ENCODE results near the gene IDH2. TPM values are rescaled to one million over a fixed set of nuclear protein-coding genes. Genes with fewer than 3 reads are reported as not detected.

Gene IDH2
- total RNA-seq, 3 donors from 2014 or later (not counting 1 experiment from before 2014, with no cell fraction given): 72.3 to 91.5 (median 81.0) TPM

GRCh38 chr15:90091156-90091931, 10.9 kb downstream of the IDH2 start:
- Mint-ChIP-seq H3K36me3 (no peaks in the 10 kb centered on the region), H3K27ac (peak overlapping the region in 1 of 2 donors; percentile 29), H3K9me3 (no peaks in the 10 kb centered on the region), H3K27me3 (ENCODE audit: low read depth in 2 of 2) (no peaks in the 10 kb centered on the region), H3K4me1 (peaks cover 32 to 45% of the 10 kb centered on the region in 2 donors), H3K4me3 (no peak overlapping the region)
- 95% methylated on average over 17 of the region's 17 CpGs for WGBS (ENCODE audit: insufficient coverage)
- Histone ChIP-seq H3K27ac (ENCODE audit: low read length) (no peak overlapping the region), H3K4me1 (ENCODE audit: control insufficient read depth, insufficient read depth, low read length) (peaks cover 31% of the 10 kb centered on the region), H3K9me3 (ENCODE audit: control insufficient read depth, insufficient read depth, low read length) (no peaks in the 10 kb centered on the region), H3K36me3 (ENCODE audit: control insufficient read depth, insufficient read depth, low read length) (peaks cover 43% of the 10 kb centered on the region), H3K27me3 (ENCODE audit: control insufficient read depth, insufficient read depth, low read length) (no peaks in the 10 kb centered on the region), H3K4me3 (ENCODE audit: low read length) (no peak overlapping the region)
- DNase-seq: no peak
- ATAC-seq: no peak
- TF ChIP-seq CTCF (IDR thresholded peaks at IDR 0.05): no peak
- intact Hi-C loops (cut with micrococcal nuclease): no loop called here

- Histone ChIP-seq H3K36me3 (ENCODE audit: control insufficient read depth, insufficient read depth, low read length) (peaks cover 52% of the 10 kb centered on the region), H3K4me1 (ENCODE audit: control insufficient read depth, insufficient read depth, low read length) (peaks cover 22% of the 10 kb centered on the region), H3K27ac (ENCODE audit: low read length) (no peak overlapping the region), H3K4me3 (ENCODE audit: low read length) (no peak overlapping the region), H3K9me3 (ENCODE audit: control insufficient read depth, insufficient read depth, low read length) (no peaks in the 10 kb centered on the region), H3K27me3 (ENCODE audit: control insufficient read depth, insufficient read depth, low read length) (no peaks in the 10 kb centered on the region)
- 93% methylated on average over 11 of the region's 11 CpGs for WGBS (ENCODE audit: insufficient coverage)
- no peak for TF ChIP-seq CTCF (IDR thresholded peaks at IDR 0.05)
- DNase-seq (no peak), ATAC-seq (no peak)
- intact Hi-C loops (cut with micrococcal nuclease): no loop called here
- Mint-ChIP-seq H3K27me3 (ENCODE audit: low read depth in 2 of 2) (no peaks in the 10 kb centered on the region), H3K9me3 (no peaks in the 10 kb centered on the region), H3K27ac (peak overlapping the region in 1 of 2 donors; percentile 29), H3K4me3 (no peak overlapping the region), H3K4me1 (peaks cover 22 to 36% of the 10 kb centered on the region in 2 donors), H3K36me3 (no peaks in the 10 kb centered on the region)
Observed at GRCh38 chr15:90090226-90090848, 11.9 kb downstream of the IDH2 start.

GRCh38 chr15:90087454-90088154, 14.7 kb downstream of the IDH2 start:
- no peaks in the 10 kb centered on the region for H3K9me3 ChIP-seq (ENCODE audit: control insufficient read depth, insufficient read depth, low read length)
- peak overlapping the region; percentile 14 to 65 for H3K27ac Mint-ChIP-seq
- no peaks in the 10 kb centered on the region for H3K27me3 ChIP-seq (ENCODE audit: control insufficient read depth, insufficient read depth, low read length)
- 93% methylated on average over 19 of the region's 20 CpGs for WGBS (ENCODE audit: insufficient coverage)
- peaks cover 5% of the 10 kb centered on the region for H3K4me1 ChIP-seq (ENCODE audit: control insufficient read depth, insufficient read depth, low read length)
- H3K36me3 Mint-ChIP-seq: no peaks in the 10 kb centered on the region
- peaks cover 8 to 20% of the 10 kb centered on the region in 2 donors for H3K4me1 Mint-ChIP-seq
- no peak overlapping the region for H3K4me3 Mint-ChIP-seq
- H3K36me3 ChIP-seq (ENCODE audit: control insufficient read depth, insufficient read depth, low read length): peaks cover 71% of the 10 kb centered on the region
- no peak for TF ChIP-seq CTCF (IDR thresholded peaks at IDR 0.05)
- H3K27ac ChIP-seq (ENCODE audit: low read length): no peak overlapping the region
- no peaks in the 10 kb centered on the region for H3K9me3 Mint-ChIP-seq
- ATAC-seq (peak in 1 of 3 donors; percentile 40), DNase-seq (peak in 1 of 2 donors; percentile 50)
- no peaks in the 10 kb centered on the region for H3K27me3 Mint-ChIP-seq (ENCODE audit: low read depth in 2 of 2)
- intact Hi-C loops (cut with micrococcal nuclease): loop anchor here (2.0 kb wide), 2 partner anchors 327 to 347 kb away; no protein-coding TSS in a partner anchor
- H3K4me3 ChIP-seq (ENCODE audit: low read length): no peak overlapping the region
